MM.1S (cell line): ENCODE results near the gene RNF123.

Experiments
- EZH2 ChIP-seq: fragments of 300-600 bp; sonication (generic); optimal IDR thresholded peaks from 2 replicates; pipeline ENCODE3; 2017; ENCODE audit warnings: low read depth, mild to moderate bottlenecking, antibody characterized with exemption, low read length, mixed read lengths
- EZH2phosphoT487 ChIP-seq: fragments of 300-600 bp; sonication (generic); IDR thresholded peaks from 2 replicates; pipeline ENCODE4 v1.6.1; 2018; ENCODE audit warnings: antibody characterized with exemption, low read length
- TF ChIP-seq, protein P1 (sequence below): fragments of 300-600 bp; sonication (generic); IDR thresholded peaks from 2 replicates; pipeline ENCODE4 v1.5.1; 2016; ENCODE audit warnings: antibody characterized with exemption, low read length, mixed read lengths

DNA sequence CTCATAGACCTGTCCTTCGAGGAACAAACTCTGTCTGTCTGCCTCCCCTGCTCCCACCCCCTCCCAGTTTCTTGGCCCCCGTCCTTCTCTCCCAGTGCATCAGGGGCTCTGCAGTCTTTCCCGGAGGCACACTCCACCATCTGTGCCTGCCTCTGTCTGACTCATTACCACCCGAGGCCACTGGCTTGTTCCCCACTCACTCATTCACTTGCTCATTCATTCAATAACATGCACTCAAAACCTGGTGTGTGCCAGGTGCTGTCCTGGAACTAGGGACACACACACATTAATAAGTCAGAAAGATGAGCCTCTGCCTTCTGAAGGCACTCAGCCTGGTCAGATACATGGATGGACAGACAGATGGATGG is 17.7 kb downstream of the RNF123 start:
- no peak for TF ChIP-seq EZH2phosphoT487
- no peak for TF ChIP-seq EZH2
- TF ChIP-seq, protein P1, sequence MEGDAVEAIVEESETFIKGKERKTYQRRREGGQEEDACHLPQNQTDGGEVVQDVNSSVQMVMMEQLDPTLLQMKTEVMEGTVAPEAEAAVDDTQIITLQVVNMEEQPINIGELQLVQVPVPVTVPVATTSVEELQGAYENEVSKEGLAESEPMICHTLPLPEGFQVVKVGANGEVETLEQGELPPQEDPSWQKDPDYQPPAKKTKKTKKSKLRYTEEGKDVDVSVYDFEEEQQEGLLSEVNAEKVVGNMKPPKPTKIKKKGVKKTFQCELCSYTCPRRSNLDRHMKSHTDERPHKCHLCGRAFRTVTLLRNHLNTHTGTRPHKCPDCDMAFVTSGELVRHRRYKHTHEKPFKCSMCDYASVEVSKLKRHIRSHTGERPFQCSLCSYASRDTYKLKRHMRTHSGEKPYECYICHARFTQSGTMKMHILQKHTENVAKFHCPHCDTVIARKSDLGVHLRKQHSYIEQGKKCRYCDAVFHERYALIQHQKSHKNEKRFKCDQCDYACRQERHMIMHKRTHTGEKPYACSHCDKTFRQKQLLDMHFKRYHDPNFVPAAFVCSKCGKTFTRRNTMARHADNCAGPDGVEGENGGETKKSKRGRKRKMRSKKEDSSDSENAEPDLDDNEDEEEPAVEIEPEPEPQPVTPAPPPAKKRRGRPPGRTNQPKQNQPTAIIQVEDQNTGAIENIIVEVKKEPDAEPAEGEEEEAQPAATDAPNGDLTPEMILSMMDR: no peak
